ENCODE data around the gene ZBTB7C. TPM values are rescaled to one million over a fixed set of nuclear protein-coding genes. Genes with fewer than 3 reads are reported as not detected.

Gene ZBTB7C
- total and polyA plus RNA-seq, 9 donors, result 1.5 to 26.6 (median 15.7) TPM

DNA sequence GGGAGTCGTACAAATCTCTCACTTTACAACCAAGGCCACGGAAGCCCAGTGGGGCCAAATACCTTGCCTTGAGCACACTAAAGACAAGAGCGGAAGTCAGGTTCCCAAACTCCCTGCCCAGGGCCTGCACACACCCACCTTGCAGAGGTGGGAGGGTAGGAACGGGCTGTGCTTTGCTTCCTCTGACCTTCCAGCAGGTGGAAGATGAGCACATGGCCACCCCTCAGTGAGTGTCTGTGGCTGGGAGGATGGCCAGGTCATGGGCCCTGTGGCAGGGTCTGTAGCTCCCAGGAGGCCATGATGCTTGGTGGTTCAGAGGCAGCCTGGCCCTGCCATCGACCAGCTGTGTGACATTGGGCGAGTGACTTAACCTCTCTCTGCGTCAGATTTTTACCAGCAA is 218.2 kb downstream of the ZBTB7C start:
- TF ChIP-seq EP300 (IDR thresholded peaks at IDR 0.05) (no peak), POLR2A (IDR thresholded peaks at IDR 0.05) (no peak)
- H3K4me3 ChIP-seq, result no peak overlapping the region
- peaks cover 17% of the 10 kb centered on the region for H3K4me1 ChIP-seq (ENCODE audit: insufficient read depth)
- H3K9me3 ChIP-seq, result no peaks in the 10 kb centered on the region
- no peak overlapping the region for H3K27ac ChIP-seq
- no peaks in the 10 kb centered on the region for H3K27me3 ChIP-seq
- intact Hi-C loops (cut with DNase I), result no loop called here
- WGBS, 3 donors, result 84 to 94% (median 88%) methylated on average over 7 of the region's 7 CpGs
- no peaks in the 10 kb centered on the region for H3K36me3 ChIP-seq
- no peak for DNase-seq

DNA sequence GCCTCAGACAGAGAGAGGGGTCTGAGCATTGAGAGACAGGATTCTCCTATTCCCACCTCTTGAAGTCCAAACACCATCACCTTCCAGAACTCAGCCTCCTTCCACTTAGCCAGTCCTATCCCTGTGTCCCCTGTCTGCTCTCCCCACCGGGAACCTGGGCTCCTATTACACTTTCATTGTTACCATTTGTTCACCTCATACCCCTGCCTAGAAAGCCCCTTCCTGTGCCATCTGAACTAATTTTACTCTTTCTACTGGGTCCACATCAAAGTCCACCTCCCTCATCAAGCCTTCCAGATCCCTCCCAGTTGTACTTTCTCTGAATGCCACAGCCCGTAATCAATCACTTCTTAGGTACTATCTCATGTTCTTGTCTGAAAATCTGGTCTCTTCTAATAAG is 220.6 kb downstream of the ZBTB7C start:
- no peaks in the 10 kb centered on the region for H3K9me3 ChIP-seq
- no peaks in the 10 kb centered on the region for H3K27me3 ChIP-seq
- 96 to 97% (median 96%) methylated on average over 2 of the region's 2 CpGs for WGBS, 3 donors
- no peak overlapping the region for H3K27ac ChIP-seq
- H3K4me3 ChIP-seq, result no peak overlapping the region
- intact Hi-C loops (cut with DNase I), result no loop called here
- peaks cover 5% of the 10 kb centered on the region for H3K4me1 ChIP-seq (ENCODE audit: insufficient read depth)
- no peak for DNase-seq
- no peak for TF ChIP-seq EP300 (IDR thresholded peaks at IDR 0.05)
- no peak for TF ChIP-seq POLR2A (IDR thresholded peaks at IDR 0.05)
- TF ChIP-seq, protein P1, sequence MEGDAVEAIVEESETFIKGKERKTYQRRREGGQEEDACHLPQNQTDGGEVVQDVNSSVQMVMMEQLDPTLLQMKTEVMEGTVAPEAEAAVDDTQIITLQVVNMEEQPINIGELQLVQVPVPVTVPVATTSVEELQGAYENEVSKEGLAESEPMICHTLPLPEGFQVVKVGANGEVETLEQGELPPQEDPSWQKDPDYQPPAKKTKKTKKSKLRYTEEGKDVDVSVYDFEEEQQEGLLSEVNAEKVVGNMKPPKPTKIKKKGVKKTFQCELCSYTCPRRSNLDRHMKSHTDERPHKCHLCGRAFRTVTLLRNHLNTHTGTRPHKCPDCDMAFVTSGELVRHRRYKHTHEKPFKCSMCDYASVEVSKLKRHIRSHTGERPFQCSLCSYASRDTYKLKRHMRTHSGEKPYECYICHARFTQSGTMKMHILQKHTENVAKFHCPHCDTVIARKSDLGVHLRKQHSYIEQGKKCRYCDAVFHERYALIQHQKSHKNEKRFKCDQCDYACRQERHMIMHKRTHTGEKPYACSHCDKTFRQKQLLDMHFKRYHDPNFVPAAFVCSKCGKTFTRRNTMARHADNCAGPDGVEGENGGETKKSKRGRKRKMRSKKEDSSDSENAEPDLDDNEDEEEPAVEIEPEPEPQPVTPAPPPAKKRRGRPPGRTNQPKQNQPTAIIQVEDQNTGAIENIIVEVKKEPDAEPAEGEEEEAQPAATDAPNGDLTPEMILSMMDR (IDR thresholded peaks at IDR 0.05), result no peak
- no peaks in the 10 kb centered on the region for H3K36me3 ChIP-seq

- no peak overlapping the region for H3K27ac ChIP-seq
- no peaks in the 10 kb centered on the region for H3K9me3 ChIP-seq
- H3K36me3 ChIP-seq, result no peaks in the 10 kb centered on the region
- H3K4me3 ChIP-seq, result no peak overlapping the region
- 87 to 90% (median 87%) methylated on average over 6 of the region's 6 CpGs for WGBS, 3 donors
- TF ChIP-seq POLR2A (IDR thresholded peaks at IDR 0.05), result no peak
- TF ChIP-seq, protein P1 (IDR thresholded peaks at IDR 0.05), result no peak
- no peak for TF ChIP-seq EP300 (IDR thresholded peaks at IDR 0.05)
- DNase-seq, result no peak
- intact Hi-C loops (cut with DNase I), result no loop called here
- no peaks in the 10 kb centered on the region for H3K27me3 ChIP-seq
- H3K4me1 ChIP-seq (ENCODE audit: insufficient read depth), result peaks cover 3% of the 10 kb centered on the region
Measured at GRCh38 chr18:48186861-48187260, 222.3 kb downstream of the ZBTB7C start.

GRCh38 chr18:48186131-48186766 is 222.9 kb downstream of the ZBTB7C start:
- TF ChIP-seq POLR2A (IDR thresholded peaks at IDR 0.05) (no peak), EP300 (IDR thresholded peaks at IDR 0.05) (no peak)
- TF ChIP-seq, protein P1 (IDR thresholded peaks at IDR 0.05), result no peak
- Histone ChIP-seq H3K4me1 (ENCODE audit: insufficient read depth) (peaks cover 3% of the 10 kb centered on the region), H3K36me3 (no peaks in the 10 kb centered on the region), H3K27ac (no peak overlapping the region), H3K27me3 (no peaks in the 10 kb centered on the region), H3K4me3 (no peak overlapping the region), H3K9me3 (no peaks in the 10 kb centered on the region)
- intact Hi-C loops (cut with DNase I), result no loop called here
- 50 to 60% (median 58%) methylated on average over 20 of the region's 20 CpGs for WGBS, 3 donors
- peak in 3 of 5 donors; percentile 42 to 59 (median 44) for DNase-seq

DNA sequence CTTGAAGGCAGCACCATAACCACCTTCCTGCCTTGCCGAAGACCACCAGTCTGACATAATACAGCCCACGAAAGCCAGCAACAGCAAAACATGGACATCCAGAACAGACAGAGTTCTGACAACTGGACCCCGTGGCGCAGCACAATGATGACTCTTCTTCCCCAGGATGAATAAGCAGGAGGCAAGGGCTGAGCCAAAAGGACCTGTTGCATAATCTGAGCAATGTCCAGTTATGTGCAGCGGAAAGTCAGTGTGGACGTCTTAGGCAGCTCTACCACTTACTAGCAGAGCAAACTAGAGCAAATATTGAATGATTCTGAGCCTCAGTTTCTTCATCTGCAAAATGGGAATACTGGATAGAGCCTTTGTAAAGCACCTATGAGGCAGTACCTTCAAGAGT is 225.1 kb downstream of the ZBTB7C start:
- WGBS, 3 donors, result 80 to 83% (median 81%) methylated on average over 6 of the region's 6 CpGs
- DNase-seq, result no peak
- H3K4me3 ChIP-seq, result no peak overlapping the region
- no peaks in the 10 kb centered on the region for H3K36me3 ChIP-seq
- TF ChIP-seq EP300 (IDR thresholded peaks at IDR 0.05) (no peak), POLR2A (IDR thresholded peaks at IDR 0.05) (no peak)
- TF ChIP-seq, protein P1 (IDR thresholded peaks at IDR 0.05), result no peak
- no peaks in the 10 kb centered on the region for H3K27me3 ChIP-seq
- intact Hi-C loops (cut with DNase I), result no loop called here
- H3K27ac ChIP-seq, result no peak overlapping the region
- peaks cover 3% of the 10 kb centered on the region for H3K4me1 ChIP-seq (ENCODE audit: insufficient read depth)
- H3K9me3 ChIP-seq, result no peaks in the 10 kb centered on the region
